Endodermal cell (in vitro differentiated cells): ENCODE results near the gene UBE2D2. TPM values are rescaled to one million over a fixed set of nuclear protein-coding genes. Genes with fewer than 3 reads are reported as not detected.

ENCODE experiments used
- DNase-seq: peaks from one replicate; pipeline ENCODE4 v3.0.0-alpha.2; 2017
- H3K27ac ChIP-seq: 2 replicates; pipeline ENCODE4 v1.5.1; 2013; ENCODE audit warnings: mild to moderate bottlenecking, low read depth, low read length, moderate library complexity
- H3K27me3 ChIP-seq: 2 replicates; pipeline ENCODE4 v1.6.1; 2013; ENCODE audit warnings: mild to moderate bottlenecking, low read length, moderate library complexity; ENCODE audit not compliant: insufficient read depth, control insufficient read depth, poor library complexity, severe bottlenecking
- H3K36me3 ChIP-seq: 2 replicates; pipeline ENCODE4 v1.7.0; 2013; ENCODE audit warnings: mild to moderate bottlenecking, low read length, moderate library complexity; ENCODE audit not compliant: control insufficient read depth, insufficient read depth
- H3K4me1 ChIP-seq: one replicate; pipeline ENCODE4 v1.7.0; 2013; ENCODE audit warnings: low read length; ENCODE audit not compliant: control insufficient read depth, insufficient read depth
- H3K4me3 ChIP-seq: 2 replicates; pipeline ENCODE4 v1.5.1; 2013; ENCODE audit warnings: mild to moderate bottlenecking, low read length, moderate library complexity
- H3K9ac ChIP-seq: 2 replicates; pipeline ENCODE4 v1.6.1; 2013; ENCODE audit warnings: mild to moderate bottlenecking, low read length, moderate library complexity; ENCODE audit not compliant: poor library complexity, severe bottlenecking; ENCODE audit errors: extremely low read depth
- H3K9me3 ChIP-seq: 2 replicates; pipeline ENCODE4 v1.6.1; 2013; ENCODE audit warnings: mild to moderate bottlenecking, low read length, moderate library complexity; ENCODE audit not compliant: control insufficient read depth
- H3K27ac Mint-ChIP-seq: 2 replicates; pipeline ENCODE4 v1.8.0; 2020; ENCODE audit warnings: mixed read lengths
- H3K27me3 Mint-ChIP-seq: 2 replicates; pipeline ENCODE4 v1.8.0; 2021; ENCODE audit warnings: mild to moderate bottlenecking, mixed read lengths; ENCODE audit not compliant: insufficient read depth
- H3K36me3 Mint-ChIP-seq: 2 replicates; pipeline ENCODE4 v1.8.0; 2020; ENCODE audit warnings: low read depth, mixed read lengths
- H3K4me1 Mint-ChIP-seq: 2 replicates; pipeline ENCODE4 v1.8.0; 2020; ENCODE audit warnings: mixed read lengths
- H3K4me3 Mint-ChIP-seq: 2 replicates; pipeline ENCODE4 v1.8.0; 2020; ENCODE audit warnings: mild to moderate bottlenecking, moderate library complexity, mixed read lengths
- H3K9me3 Mint-ChIP-seq: 2 replicates; pipeline ENCODE4 v1.8.0; 2020; ENCODE audit warnings: mild to moderate bottlenecking, mixed read lengths
- CTCF ChIP-seq: fragments of 200-600 bp; sonication (generic); conservative IDR thresholded peaks from 2 replicates; pipeline ENCODE4 v1.5.0; 2021; ENCODE audit warnings: antibody characterized with exemption, mild to moderate bottlenecking
- WGBS, 2 experiments: methylation state at CpG; one replicate each; pipeline versions ENCODE4 v1.1.5 to v1.1.7; 2013; ENCODE audit warnings: missing lambda C conversion rate in 2 of 2, mixed read lengths in 1 of 2; ENCODE audit not compliant: insufficient coverage in 1 of 2, insufficient read length in 1 of 2; 5-methylcytosine and 5-hydroxymethylcytosine counted together
- total RNA-seq, 2 donors: library from RNA; stranded (reverse); fragmentation: NEBNext Ultra II Directional in 1 of 2; extraction: Animal tissue kit (Norgen Biotek cat#: 25700) in 1 of 2; gene quantifications; 2 replicates in 1 of 2; 3 replicates in 1 of 2; pipeline ENCODE4 v1.2.1, GENCODE V29; 2021

The UBE2D2 gene
- total RNA-seq, 2 donors from 2014 or later = 172 to 202 TPM

GRCh38 chr5:139639619-139640380, 78.7 kb downstream of the UBE2D2 start:
- Mint-ChIP-seq H3K27ac (peak overlapping the region; percentile 30), H3K4me3 (no peak overlapping the region), H3K36me3 (no peaks in the 10 kb centered on the region), H3K27me3 (peaks cover 6% of the 10 kb centered on the region), H3K4me1 (peaks cover 56% of the 10 kb centered on the region), H3K9me3 (no peaks in the 10 kb centered on the region)
- Histone ChIP-seq H3K4me1 (peaks cover 21% of the 10 kb centered on the region), H3K27ac (no peak overlapping the region), H3K4me3 (no peak overlapping the region), H3K27me3 (no peaks in the 10 kb centered on the region), H3K9ac (no peak overlapping the region), H3K36me3 (no peaks in the 10 kb centered on the region), H3K9me3 (no peaks in the 10 kb centered on the region)
- peak; percentile 52 for DNase-seq
- 84 to 91% methylated on average over 5 to 11 of the region's 11 CpGs for whole genome bisulfite sequencing, 2 experiments
- TF ChIP-seq CTCF = no peak

- peaks cover 14% of the 10 kb centered on the region for H3K27me3 Mint-ChIP-seq
- H3K27ac ChIP-seq = no peak overlapping the region
Measured at GRCh38 chr5:139640421-139641115, 79.4 kb downstream of the UBE2D2 start.

More at GRCh38 chr5:139640421-139641115, 79.4 kb downstream of the UBE2D2 start:
- Histone ChIP-seq H3K4me1 (peaks cover 21% of the 10 kb centered on the region), H3K4me3 (no peak overlapping the region), H3K27me3 (no peaks in the 10 kb centered on the region), H3K9me3 (no peaks in the 10 kb centered on the region), H3K36me3 (no peaks in the 10 kb centered on the region), H3K9ac (no peak overlapping the region)
- Mint-ChIP-seq H3K9me3 (no peaks in the 10 kb centered on the region), H3K4me3 (no peak overlapping the region), H3K27ac (no peak overlapping the region), H3K4me1 (peaks cover 55% of the 10 kb centered on the region), H3K36me3 (no peaks in the 10 kb centered on the region)
- no peak for TF ChIP-seq CTCF
- no peak for DNase-seq
- WGBS, 2 experiments = 88% methylated on average over 9 to 13 of the region's 13 CpGs
